ENCODE data around the gene NTM.
"Not testable (repeated sequence)": the region's sequence is repeated elsewhere in the genome, so short reads cannot be mapped to it uniquely, and the experiment has no call there.

The NTM gene

DNA sequence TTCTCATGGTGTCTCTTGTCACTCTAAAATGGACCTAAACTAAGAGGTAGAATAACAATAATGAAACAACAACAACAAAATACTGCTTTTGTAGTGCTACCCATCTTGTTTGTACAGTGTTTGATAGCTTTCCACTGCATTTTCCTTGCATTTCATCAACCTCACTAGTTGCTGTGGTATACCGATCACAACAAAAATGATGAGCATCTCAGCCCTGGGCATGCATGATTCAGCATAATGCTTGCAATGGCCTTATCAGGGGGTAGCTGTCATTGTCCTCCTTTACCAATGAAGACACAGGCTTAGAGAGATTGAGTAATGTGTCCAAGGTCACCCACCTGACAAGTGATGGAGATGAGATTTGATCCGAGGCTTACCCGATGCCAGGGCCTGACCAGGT, 682.5 kb downstream of the NTM start:
- DNase-seq (ENCODE audit: low read depth in 3 of 3, low spot score in 1 of 3), result no peak

GRCh38 chr11:132054822-132055221, 684.4 kb downstream of the NTM start:
- no peak for DNase-seq (ENCODE audit: low read depth in 3 of 3, low spot score in 1 of 3)

- DNase-seq (ENCODE audit: low read depth in 3 of 3, low spot score in 1 of 3), result no peak
Observed at GRCh38 chr11:132055296-132055695, 684.9 kb downstream of the NTM start.

GRCh38 chr11:132056689-132057088, 686.3 kb downstream of the NTM start:
- DNase-seq (ENCODE audit: low read depth in 3 of 3, low spot score in 1 of 3), result no peak

- no peak for DNase-seq (ENCODE audit: low read depth in 3 of 3, low spot score in 1 of 3)
Observed at GRCh38 chr11:132057266-132057665, 686.9 kb downstream of the NTM start.

- DNase-seq (ENCODE audit: low read depth in 3 of 3, low spot score in 1 of 3), result no peak
Observed at GRCh38 chr11:132058211-132058772, 687.9 kb downstream of the NTM start.

DNA sequence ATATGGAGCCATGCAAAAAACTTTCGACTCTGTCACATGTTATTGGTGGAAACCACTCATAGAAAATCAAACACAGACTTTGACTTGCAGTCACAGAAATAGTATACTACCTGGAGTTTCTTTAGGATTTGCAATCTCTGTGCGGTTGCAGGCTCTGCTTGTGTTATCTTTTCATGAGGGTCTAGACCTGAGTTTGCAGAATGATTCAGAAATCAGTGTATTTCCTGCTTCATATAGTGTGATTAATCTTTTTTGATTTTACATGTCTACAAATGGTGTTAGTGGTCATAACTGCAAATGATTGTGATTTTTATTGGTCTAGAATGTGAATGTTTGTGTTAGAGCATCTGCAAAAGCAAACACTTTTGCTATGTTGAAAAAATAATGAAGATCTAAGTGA, 690.2 kb downstream of the NTM start:
- DNase-seq (ENCODE audit: low read depth in 3 of 3, low spot score in 1 of 3), result no peak

GRCh38 chr11:132062031-132062430, 691.6 kb downstream of the NTM start:
- no peak for DNase-seq (ENCODE audit: low read depth in 3 of 3, low spot score in 1 of 3)

GRCh38 chr11:132062541-132062940, 692.1 kb downstream of the NTM start:
- no peak for DNase-seq (ENCODE audit: low read depth in 3 of 3, low spot score in 1 of 3)

DNA sequence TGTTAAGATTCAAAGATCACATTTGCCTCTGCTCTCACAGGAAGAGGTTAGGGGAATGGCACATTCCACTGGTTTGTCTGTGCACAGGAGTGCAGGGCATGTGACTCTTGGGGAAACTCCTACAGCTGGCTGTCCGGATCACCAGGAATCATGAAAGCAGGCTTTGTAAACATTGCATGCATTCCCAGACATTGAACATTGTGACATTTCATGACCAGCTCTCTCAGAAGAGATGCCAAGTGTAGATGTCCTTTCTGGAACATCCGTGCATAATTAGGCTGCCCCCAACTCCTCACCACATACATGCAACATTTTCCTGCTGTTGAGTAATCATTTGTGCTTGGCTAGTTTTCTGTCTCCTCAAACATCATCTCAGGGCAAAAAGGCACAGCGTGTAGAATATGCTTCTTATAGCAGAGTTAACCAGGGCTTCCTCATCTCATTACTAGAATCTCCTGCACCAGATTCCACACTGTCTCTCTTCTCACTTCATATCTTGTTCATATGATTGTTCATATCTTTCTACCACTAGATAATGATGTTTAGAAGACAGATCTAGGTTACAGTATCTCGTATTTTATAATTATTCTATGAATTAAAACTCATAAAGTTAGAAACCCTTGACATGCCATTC, 694.7 kb downstream of the NTM start:
- DNase-seq (ENCODE audit: low read depth in 3 of 3, low spot score in 1 of 3), result no peak

DNA sequence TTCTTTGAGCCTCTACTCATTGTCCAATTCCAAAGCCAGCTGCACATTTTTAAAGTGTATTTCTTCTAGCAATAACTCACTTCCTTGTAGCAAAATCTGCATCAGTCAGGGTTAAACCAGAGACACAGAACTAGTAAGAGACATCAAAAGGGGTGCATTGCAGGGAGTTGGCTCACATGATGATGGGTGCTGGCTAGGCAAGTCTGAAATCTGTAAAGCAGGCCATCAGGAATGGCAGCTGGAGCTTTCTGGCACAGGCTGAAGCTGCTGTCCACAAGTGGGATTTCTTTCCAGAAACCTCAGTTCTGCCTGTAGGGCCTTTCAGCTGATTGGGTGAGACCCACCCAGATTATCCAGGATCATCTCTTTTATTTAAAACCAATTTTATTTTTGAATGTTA, 698.1 kb downstream of the NTM start:
- DNase-seq (ENCODE audit: low read depth in 3 of 3, low spot score in 1 of 3), result no peak

GRCh38 chr11:132069593-132069992, 699.2 kb downstream of the NTM start:
- not testable (repeated sequence) for DNase-seq (ENCODE audit: low read depth in 3 of 3, low spot score in 1 of 3)

GRCh38 chr11:132070907-132071306, 700.5 kb downstream of the NTM start:
- not testable (repeated sequence) for DNase-seq (ENCODE audit: low read depth in 3 of 3, low spot score in 1 of 3)

DNA sequence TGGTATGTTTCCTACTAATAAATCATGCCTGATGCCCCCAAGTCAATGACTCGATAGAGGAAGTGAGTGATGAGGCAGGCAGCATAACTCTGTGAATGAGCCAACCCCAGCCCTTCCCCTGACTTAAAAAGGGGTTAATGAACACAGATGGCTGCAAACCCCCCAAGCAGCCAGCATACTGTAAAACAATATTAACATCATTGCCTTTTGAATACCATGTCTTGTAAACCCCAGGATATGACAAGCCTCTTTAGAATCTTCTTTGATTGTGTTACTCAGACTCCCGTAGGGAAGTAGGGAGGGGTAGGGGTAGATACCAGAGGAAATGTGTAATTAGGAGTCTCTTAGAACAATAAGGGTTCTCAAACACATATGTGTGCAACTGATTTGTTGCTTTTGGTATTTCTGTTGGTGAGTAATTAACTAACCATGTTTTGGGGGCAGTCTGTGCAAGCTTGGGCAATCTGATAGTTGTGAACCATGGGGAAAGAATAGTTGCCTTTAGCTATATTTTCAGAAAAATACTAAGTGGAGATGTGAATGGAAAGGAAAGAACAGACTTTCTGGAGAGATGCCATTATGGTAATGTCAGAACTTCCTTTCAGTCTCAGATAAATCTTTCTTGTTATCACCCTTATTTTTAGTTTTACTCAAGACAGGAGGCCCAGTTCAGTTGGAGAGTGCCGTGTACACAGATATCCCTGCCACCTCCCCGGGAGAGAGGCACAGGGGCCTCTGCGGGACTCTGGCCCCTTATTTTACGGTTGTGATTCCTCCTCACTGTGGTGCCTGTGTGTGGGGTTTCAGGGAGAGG, 701.8 kb downstream of the NTM start:
- no peak for DNase-seq (ENCODE audit: low read depth in 3 of 3, low spot score in 1 of 3)

- no peak for DNase-seq (ENCODE audit: low read depth in 3 of 3, low spot score in 1 of 3)
Observed at GRCh38 chr11:132072858-132073211, 702.4 kb downstream of the NTM start.

GRCh38 chr11:132073787-132074186, 703.4 kb downstream of the NTM start:
- no peak for DNase-seq (ENCODE audit: low read depth in 3 of 3, low spot score in 1 of 3)

DNA sequence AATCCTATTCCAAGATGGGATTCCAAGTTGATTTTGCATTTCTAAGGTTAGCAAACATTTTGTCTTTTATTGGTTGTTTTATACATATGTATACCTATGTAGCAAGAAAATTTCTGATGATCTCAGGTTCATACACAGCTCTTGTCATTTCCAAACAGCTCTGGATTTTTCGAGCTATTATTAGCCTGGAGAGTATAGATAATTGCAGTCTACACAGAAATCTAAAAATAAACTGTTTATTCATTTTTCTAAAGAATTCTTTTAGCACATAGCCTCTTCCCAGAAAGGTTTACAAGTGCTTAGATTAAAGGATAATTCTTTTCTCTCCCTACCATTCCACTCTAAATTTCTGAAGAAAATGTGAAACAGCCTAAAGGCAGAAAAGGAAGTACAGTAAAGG, 705.0 kb downstream of the NTM start:
- DNase-seq (ENCODE audit: low read depth in 3 of 3, low spot score in 1 of 3), result no peak

GRCh38 chr11:132077416-132077815, 707.0 kb downstream of the NTM start:
- no peak for DNase-seq (ENCODE audit: low read depth in 3 of 3, low spot score in 1 of 3)

DNA sequence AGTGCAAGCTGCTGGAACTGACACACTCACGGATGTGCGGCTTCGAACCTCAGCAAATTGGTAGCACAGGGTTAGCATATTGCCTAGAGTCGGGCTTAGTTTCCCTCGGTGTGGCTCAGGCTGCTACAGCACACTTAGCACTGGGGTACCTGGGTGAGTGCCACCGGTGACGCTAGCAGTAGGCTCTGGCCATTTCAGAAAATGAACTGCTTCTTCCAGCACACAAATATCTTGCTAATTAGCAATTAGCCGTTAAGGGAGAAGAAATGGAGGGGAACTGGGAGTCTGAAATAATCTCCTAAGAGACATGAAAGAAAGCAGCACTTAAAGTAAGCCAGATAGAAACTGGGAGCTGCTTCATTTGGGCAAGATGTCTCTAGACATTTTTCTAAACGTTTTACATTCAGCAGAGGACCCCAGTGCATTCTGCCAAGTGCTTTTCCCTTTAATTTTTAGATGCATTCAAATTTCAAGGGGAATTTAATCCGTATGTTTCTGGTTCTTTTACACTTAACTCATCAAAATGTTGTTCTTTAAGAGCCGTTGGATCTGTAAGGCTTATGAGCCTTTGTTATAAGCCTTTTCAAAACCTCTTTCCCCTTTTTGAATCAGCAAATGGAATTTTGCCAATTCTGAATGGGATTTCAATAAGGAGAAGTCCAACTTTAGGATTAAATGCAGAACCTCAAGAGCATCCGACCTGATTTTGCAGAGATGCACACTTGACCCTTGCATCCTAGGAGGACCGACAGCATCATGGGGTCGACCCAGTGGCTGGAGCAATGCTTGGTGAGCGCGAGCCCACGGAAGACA, 708.1 kb downstream of the NTM start:
- DNase-seq (ENCODE audit: low read depth in 3 of 3, low spot score in 1 of 3), result no peak

- no peak for DNase-seq (ENCODE audit: low read depth in 3 of 3, low spot score in 1 of 3)
Observed at GRCh38 chr11:132080127-132080526, 709.7 kb downstream of the NTM start.

- no peak for DNase-seq (ENCODE audit: low read depth in 3 of 3, low spot score in 1 of 3)
Observed at GRCh38 chr11:132082566-132082965, 712.2 kb downstream of the NTM start.

DNA sequence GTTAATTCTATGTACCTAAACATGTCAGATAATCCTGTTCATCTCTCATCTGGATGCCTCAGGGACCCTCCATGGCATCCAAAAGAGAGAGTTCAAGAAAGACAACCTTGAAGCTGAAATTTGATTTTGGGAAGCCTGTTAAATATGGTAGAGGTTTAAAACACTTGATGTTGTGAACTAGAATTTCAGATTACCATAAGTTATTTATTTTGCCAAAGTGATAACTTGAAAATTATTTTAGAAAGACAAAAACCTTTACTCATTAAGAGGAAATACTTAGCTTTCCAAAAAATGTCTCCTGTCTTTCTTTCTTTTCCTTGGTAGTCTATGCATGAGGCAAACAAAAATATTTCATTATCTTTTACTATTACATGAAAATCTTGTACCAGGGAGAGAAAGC, 714.0 kb downstream of the NTM start:
- no peak for DNase-seq (ENCODE audit: low read depth in 3 of 3, low spot score in 1 of 3)
